ENCODE results near the gene BRINP2. TPM values are rescaled to one million over a fixed set of nuclear protein-coding genes. Genes with fewer than 3 reads are reported as not detected.

Gene BRINP2
- total and polyA plus RNA-seq, 2 of the 13 experiments (the other 11 are each of a cell fraction or from before 2014, with no cell fraction given), result 0.08 to 0.20 TPM

DNA sequence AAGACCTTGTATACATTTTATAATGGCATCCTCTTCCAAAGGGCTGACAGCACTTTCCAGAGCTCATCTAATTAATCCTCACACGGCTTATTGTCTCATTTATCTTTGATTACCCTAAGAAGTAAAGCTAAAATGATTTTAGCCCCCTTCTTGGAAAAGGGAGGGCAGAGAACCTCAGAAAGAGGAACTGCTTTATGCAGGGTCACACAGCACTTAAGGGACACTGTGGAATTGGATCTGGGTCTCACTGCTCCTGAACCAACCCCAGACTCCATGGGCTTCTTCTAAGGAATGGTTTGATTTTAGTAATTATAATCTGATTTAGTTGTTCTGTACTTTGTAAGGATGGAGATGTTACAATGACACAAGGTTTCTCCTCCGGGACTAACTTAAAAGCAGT lies 3.2 kb downstream of the BRINP2 start:
- intact Hi-C loops (cut with micrococcal nuclease; ENCODE audit: unreplicated experiment) (no loop called here), in situ Hi-C loops (cut with HindIII; ENCODE audit: extremely low pct_ligation_motif_present, low pct_unique_long_range_greater_than_20kb) (no loop called here)
- Histone ChIP-seq H3K9ac (ENCODE audit: insufficient read depth, low read depth, low read length) (no peak overlapping the region), H2AFZ (ENCODE audit: low read length) (no peak overlapping the region), H3K36me3 (replicated peaks in 1 of 2; ENCODE audit: control insufficient read depth in 1 of 2, insufficient read depth in 2 of 2, low read length in 2 of 2) (no peaks in the 10 kb centered on the region), H3K4me3 (replicated peaks in 1 of 3; ENCODE audit: insufficient read depth in 1 of 3, low read depth in 2 of 3, low read length in 3 of 3) (no peak overlapping the region), H3K4me2 (ENCODE audit: low read depth, low read length) (no peak overlapping the region), H4K20me1 (ENCODE audit: insufficient read depth, low read length) (no peaks in the 10 kb centered on the region), H3K9me3 (ENCODE audit: low read length) (no peaks in the 10 kb centered on the region), H3K4me1 (ENCODE audit: insufficient read depth, low read length) (no peaks in the 10 kb centered on the region), H3K79me2 (ENCODE audit: insufficient read depth, low read length) (no peaks in the 10 kb centered on the region), H3K27ac (ENCODE audit: extremely low read length, insufficient read depth, low read length) (no peak overlapping the region), H3K27me3 (ENCODE audit: control insufficient read depth in 1 of 2, insufficient read depth in 2 of 2, low read length in 2 of 2) (0 out of 5 replicates have a peak, but pooled peaks cover 0 to 6% of the 10 kb centered on the region in 2 experiments)
- ATAC-seq (no peak), DNase-seq (ENCODE audit: low spot score) (no peak), FAIRE-seq (no peak)
- ChIA-PET CTCF (ENCODE audit: low intra/inter-chr PET ratio, low total read pairs) (no interaction called here), POLR2A (no interaction called here)
- BruUV-seq (replicated peaks), result no TSS peak
- 0% methylated on average over 2 of the region's 2 CpGs for WGBS (ENCODE audit: low lambda C conversion rate)
- no peak for TF ChIP-seq PAF1 (CRISPR knock-in tag; IDR thresholded peaks at IDR 0.05)
- TF ChIP-seq, protein P1, sequence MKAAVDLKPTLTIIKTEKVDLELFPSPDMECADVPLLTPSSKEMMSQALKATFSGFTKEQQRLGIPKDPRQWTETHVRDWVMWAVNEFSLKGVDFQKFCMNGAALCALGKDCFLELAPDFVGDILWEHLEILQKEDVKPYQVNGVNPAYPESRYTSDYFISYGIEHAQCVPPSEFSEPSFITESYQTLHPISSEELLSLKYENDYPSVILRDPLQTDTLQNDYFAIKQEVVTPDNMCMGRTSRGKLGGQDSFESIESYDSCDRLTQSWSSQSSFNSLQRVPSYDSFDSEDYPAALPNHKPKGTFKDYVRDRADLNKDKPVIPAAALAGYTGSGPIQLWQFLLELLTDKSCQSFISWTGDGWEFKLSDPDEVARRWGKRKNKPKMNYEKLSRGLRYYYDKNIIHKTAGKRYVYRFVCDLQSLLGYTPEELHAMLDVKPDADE (CRISPR knock-in tag; IDR thresholded peaks at IDR 0.05), result no peak
- TF ChIP-seq ZZZ3 (CRISPR knock-in tag; IDR thresholded peaks at IDR 0.05; ENCODE audit: borderline replicate concordance), result no peak
- no peak for TF ChIP-seq CHCHD3 (CRISPR knock-in tag; IDR thresholded peaks at IDR 0.05)
- TF ChIP-seq, protein P2, sequence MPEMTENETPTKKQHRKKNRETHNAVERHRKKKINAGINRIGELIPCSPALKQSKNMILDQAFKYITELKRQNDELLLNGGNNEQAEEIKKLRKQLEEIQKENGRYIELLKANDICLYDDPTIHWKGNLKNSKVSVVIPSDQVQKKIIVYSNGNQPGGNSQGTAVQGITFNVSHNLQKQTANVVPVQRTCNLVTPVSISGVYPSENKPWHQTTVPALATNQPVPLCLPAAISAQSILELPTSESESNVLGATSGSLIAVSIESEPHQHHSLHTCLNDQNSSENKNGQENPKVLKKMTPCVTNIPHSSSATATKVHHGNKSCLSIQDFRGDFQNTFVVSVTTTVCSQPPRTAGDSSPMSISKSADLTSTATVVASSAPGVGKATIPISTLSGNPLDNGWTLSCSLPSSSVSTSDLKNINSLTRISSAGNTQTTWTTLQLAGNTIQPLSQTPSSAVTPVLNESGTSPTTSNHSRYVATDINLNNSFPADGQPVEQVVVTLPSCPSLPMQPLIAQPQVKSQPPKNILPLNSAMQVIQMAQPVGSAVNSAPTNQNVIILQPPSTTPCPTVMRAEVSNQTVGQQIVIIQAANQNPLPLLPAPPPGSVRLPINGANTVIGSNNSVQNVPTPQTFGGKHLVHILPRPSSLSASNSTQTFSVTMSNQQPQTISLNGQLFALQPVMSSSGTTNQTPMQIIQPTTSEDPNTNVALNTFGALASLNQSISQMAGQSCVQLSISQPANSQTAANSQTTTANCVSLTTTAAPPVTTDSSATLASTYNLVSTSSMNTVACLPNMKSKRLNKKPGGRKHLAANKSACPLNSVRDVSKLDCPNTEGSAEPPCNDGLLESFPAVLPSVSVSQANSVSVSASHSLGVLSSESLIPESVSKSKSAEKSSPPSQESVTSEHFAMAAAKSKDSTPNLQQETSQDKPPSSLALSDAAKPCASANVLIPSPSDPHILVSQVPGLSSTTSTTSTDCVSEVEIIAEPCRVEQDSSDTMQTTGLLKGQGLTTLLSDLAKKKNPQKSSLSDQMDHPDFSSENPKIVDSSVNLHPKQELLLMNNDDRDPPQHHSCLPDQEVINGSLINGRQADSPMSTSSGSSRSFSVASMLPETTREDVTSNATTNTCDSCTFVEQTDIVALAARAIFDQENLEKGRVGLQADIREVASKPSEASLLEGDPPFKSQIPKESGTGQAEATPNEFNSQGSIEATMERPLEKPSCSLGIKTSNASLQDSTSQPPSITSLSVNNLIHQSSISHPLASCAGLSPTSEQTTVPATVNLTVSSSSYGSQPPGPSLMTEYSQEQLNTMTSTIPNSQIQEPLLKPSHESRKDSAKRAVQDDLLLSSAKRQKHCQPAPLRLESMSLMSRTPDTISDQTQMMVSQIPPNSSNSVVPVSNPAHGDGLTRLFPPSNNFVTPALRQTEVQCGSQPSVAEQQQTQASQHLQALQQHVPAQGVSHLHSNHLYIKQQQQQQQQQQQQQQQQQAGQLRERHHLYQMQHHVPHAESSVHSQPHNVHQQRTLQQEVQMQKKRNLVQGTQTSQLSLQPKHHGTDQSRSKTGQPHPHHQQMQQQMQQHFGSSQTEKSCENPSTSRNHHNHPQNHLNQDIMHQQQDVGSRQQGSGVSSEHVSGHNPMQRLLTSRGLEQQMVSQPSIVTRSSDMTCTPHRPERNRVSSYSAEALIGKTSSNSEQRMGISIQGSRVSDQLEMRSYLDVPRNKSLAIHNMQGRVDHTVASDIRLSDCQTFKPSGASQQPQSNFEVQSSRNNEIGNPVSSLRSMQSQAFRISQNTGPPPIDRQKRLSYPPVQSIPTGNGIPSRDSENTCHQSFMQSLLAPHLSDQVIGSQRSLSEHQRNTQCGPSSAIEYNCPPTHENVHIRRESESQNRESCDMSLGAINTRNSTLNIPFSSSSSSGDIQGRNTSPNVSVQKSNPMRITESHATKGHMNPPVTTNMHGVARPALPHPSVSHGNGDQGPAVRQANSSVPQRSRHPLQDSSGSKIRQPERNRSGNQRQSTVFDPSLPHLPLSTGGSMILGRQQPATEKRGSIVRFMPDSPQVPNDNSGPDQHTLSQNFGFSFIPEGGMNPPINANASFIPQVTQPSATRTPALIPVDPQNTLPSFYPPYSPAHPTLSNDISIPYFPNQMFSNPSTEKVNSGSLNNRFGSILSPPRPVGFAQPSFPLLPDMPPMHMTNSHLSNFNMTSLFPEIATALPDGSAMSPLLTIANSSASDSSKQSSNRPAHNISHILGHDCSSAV (CRISPR knock-in tag; IDR thresholded peaks at IDR 0.05; ENCODE audit: borderline replicate concordance), result no peak
- TF ChIP-seq MED13 (CRISPR knock-in tag; IDR thresholded peaks at IDR 0.05), result no peak
